A673 (cell line): Measurements from ENCODE around the gene BEST2. TPM values are rescaled to one million over a fixed set of nuclear protein-coding genes. Genes with fewer than 3 reads are reported as not detected.

Experiments
- BruUV-seq: library from RNA; stranded (reverse); fragments of 400-500 nt; replicated peaks from 2 replicates; lab custom pipeline; 2021; lab: Mats Ljungman, UMichigan
- CTCF ChIA-PET: fragments of 300-600 bp; sonication (Branson Sonifier 250); formaldehyde crosslinking; loops from one replicate; lab custom pipeline; 2022; ENCODE audit warnings: antibody characterized with exemption; lab: Charles Lee
- POLR2A ChIA-PET: fragments of 300-600 bp; sonication (Branson Sonifier 250); formaldehyde crosslinking; loops from one replicate; lab custom pipeline; 2022; ENCODE audit warnings: antibody characterized with exemption; ENCODE audit not compliant: low non-redundant PET; lab: Charles Lee
- DNase-seq: peaks from one replicate; pipeline ENCODE4 v3.0.0-alpha.2; 2015; ENCODE audit warnings: low spot score
- H3K27ac ChIP-seq: fragments of 200-600 bp; sonication (generic); 2 replicates; pipeline ENCODE4 v1.5.1; 2016; ENCODE audit warnings: mixed run types, low read depth, mild to moderate bottlenecking, mixed read lengths, antibody characterized with exemption, low read length; ENCODE audit not compliant: poor library complexity, severe bottlenecking
- H3K27me3 ChIP-seq: fragments of 200-600 bp; sonication (generic); replicated peaks from 2 replicates; pipeline ENCODE4 v1.6.1; 2017; ENCODE audit warnings: mixed run types, low read depth, mild to moderate bottlenecking, mixed read lengths, antibody characterized with exemption, low read length; ENCODE audit not compliant: insufficient read depth, poor library complexity
- H3K36me3 ChIP-seq: fragments of 200-600 bp; sonication (generic); 2 replicates; pipeline ENCODE4 v1.6.1; 2016; ENCODE audit warnings: mixed run types, mild to moderate bottlenecking, mixed read lengths, antibody characterized with exemption, low read length; ENCODE audit not compliant: insufficient read depth, poor library complexity, severe bottlenecking
- H3K4me1 ChIP-seq: fragments of 200-600 bp; sonication (generic); 2 replicates; pipeline ENCODE4 v1.6.1; 2017; ENCODE audit warnings: mixed run types, mild to moderate bottlenecking, mixed read lengths, antibody characterized with exemption, low read length; ENCODE audit not compliant: insufficient read depth, poor library complexity, severe bottlenecking
- H3K4me3 ChIP-seq: fragments of 200-600 bp; sonication (generic); 2 replicates; pipeline ENCODE4 v1.5.1; 2016; ENCODE audit warnings: low read depth, mixed run types, mild to moderate bottlenecking, mixed read lengths, low read length; ENCODE audit not compliant: poor library complexity, severe bottlenecking
- H3K9me3 ChIP-seq: fragments of 200-600 bp; sonication (generic); 2 replicates; pipeline ENCODE4 v1.6.1; 2016; ENCODE audit warnings: mixed run types, low read depth, mild to moderate bottlenecking, mixed read lengths, antibody characterized with exemption, low read length; ENCODE audit not compliant: poor library complexity, severe bottlenecking
- CTCF ChIP-seq: fragments of 300-800, 200-600 bp; sonication (generic); conservative IDR thresholded peaks from 2 replicates; pipeline ENCODE4 v1.5.1; 2017; ENCODE audit warnings: low read depth, mild to moderate bottlenecking, antibody characterized with exemption, low read length, moderate library complexity, mixed read lengths
- EZH2 ChIP-seq: fragments of 200-600 bp; sonication (generic); IDR thresholded peaks from 2 replicates; pipeline ENCODE4 v1.6.1; 2017; ENCODE audit warnings: borderline replicate concordance, low read depth, mild to moderate bottlenecking, mixed read lengths, antibody characterized with exemption, low read length; ENCODE audit not compliant: poor library complexity, severe bottlenecking
- intact Hi-C: fragments of 100-400 bp; cut with micrococcal nuclease; formaldehyde crosslinking; loops from one replicate; pipeline ENCODE4 v1.10.0; 2022; ENCODE audit not compliant: unreplicated experiment
- total RNA-seq: library from RNA; stranded (reverse); gene quantifications from 2 replicates; pipeline ENCODE4 v1.2.3, GENCODE V29; 2021

Gene BEST2
- total RNA-seq, 1 experiment from 2014 or later: not detected

GRCh38 chr19:12733369-12734214, 18.0 kb upstream of the BEST2 start:
- ChIA-PET CTCF (interaction anchor here (0.6 to 0.8 kb wide), 2 partner anchors 9 to 233 kb away, joined by 3 to 6 read pairs; partner anchors contain the start of gene TNPO2), POLR2A (interaction anchor here (0.6 kb wide), 1 partner anchor 24 kb away, joined by 3 read pairs; no protein-coding TSS in a partner anchor)
- intact Hi-C loops: no loop called here
- TF ChIP-seq CTCF (peak; percentile 41), EZH2 (no peak)
- peaks cover 21% of the 10 kb centered on the region for H3K4me1 ChIP-seq
- peaks cover 37% of the 10 kb centered on the region for H3K36me3 ChIP-seq
- H3K27me3 ChIP-seq: no peaks in the 10 kb centered on the region
- no peaks in the 10 kb centered on the region for H3K9me3 ChIP-seq
- peak overlapping the region; percentile 92 for H3K4me3 ChIP-seq
- H3K27ac ChIP-seq: peak overlapping the region; percentile 95
- peak; percentile 73 for DNase-seq
- BruUV-seq: no TSS peak

GRCh38 chr19:12736995-12737834, 14.4 kb upstream of the BEST2 start, which contains the start of gene GET3:
TSS of gene GET3 (plus strand) at chr19:12737497. CDS start at chr19:12737506, 9 bp downstream.
- Histone ChIP-seq H3K36me3 (peaks cover 14% of the 10 kb centered on the region), H3K27ac (peak within 1 kb of the TSS; percentile 98), H3K4me1 (peaks cover 21% of the 10 kb centered on the region), H3K9me3 (no peaks in the 10 kb centered on the region), H3K27me3 (no peaks in the 10 kb centered on the region), H3K4me3 (peak within 1 kb of the TSS; percentile 69)
- intact Hi-C loops: loop anchor here (2.0 kb wide), 1 partner anchor 66 kb away; the partner anchor contains the start of gene THSD8
- ChIA-PET POLR2A (interaction anchor here (0.6 to 0.7 kb wide), 2 partner anchors 56 to 66 kb away, joined by 3 to 5 read pairs; no protein-coding TSS in a partner anchor), CTCF (interaction anchor here (0.6 to 1.6 kb wide), 4 partner anchors 14 to 372 kb away, joined by 3 to 8 read pairs (median 4); partner anchors contain the start of gene ZNF442)
- TF ChIP-seq EZH2: no peak
- DNase-seq: peak; percentile 99
- BruUV-seq: TSS peak; percentile 57

GRCh38 chr19:12737835-12738351, 13.7 kb upstream of the BEST2 start:
- Histone ChIP-seq H3K4me3 (peak overlapping the region; percentile 69), H3K9me3 (no peaks in the 10 kb centered on the region), H3K36me3 (peaks cover 12% of the 10 kb centered on the region), H3K27ac (peak overlapping the region; percentile 98), H3K4me1 (peaks cover 19% of the 10 kb centered on the region), H3K27me3 (no peaks in the 10 kb centered on the region)
- intact Hi-C loops: loop anchor here (2.0 kb wide), 1 partner anchor 65 kb away; the partner anchor contains the start of gene THSD8
- ChIA-PET CTCF (interaction anchor here (1.2 to 1.6 kb wide), 2 partner anchors 20 to 23 kb away, joined by 6 to 8 read pairs; no protein-coding TSS in a partner anchor), POLR2A (no interaction called here)
- TF ChIP-seq CTCF: no peak
- TF ChIP-seq EZH2: no peak
- no peak for DNase-seq
- no TSS peak for BruUV-seq
